Hematopoietic multipotent progenitor cell (in vitro differentiated cells): ENCODE data around the gene CC2D2A. TPM values are rescaled to one million over a fixed set of nuclear protein-coding genes. Genes with fewer than 3 reads are reported as not detected.
"Not testable (repeated sequence)": the region's sequence is repeated elsewhere in the genome, so short reads cannot be mapped to it uniquely, and the experiment has no call there.

Experiments
- DNase-seq, 3 donors: peaks; one replicate each; pipeline ENCODE4 v3.0.0-alpha.2; 2011 to 2015; ENCODE audit warnings: low read depth in 2 of 3, low spot score in 2 of 3
- total RNA-seq: library from RNA; depleted of rRNA; stranded (reverse); fragments of >200 nt; gene quantifications from one replicate; pipeline ENCODE4 v1.2.3, GENCODE V29; 2012

The CC2D2A gene
- total RNA-seq, 1 donor = 0.27 TPM

GRCh38 chr4:15513545-15513944, 43.9 kb downstream of the CC2D2A start:
- no peak for DNase-seq

- DNase-seq = no peak
Measured at GRCh38 chr4:15515106-15515505, 45.4 kb downstream of the CC2D2A start.

GRCh38 chr4:15516494-15516893, 46.8 kb downstream of the CC2D2A start:
- DNase-seq = no peak

- not testable (repeated sequence) for DNase-seq
Measured at GRCh38 chr4:15517681-15518080, 48.0 kb downstream of the CC2D2A start.

- DNase-seq = no peak
Measured at GRCh38 chr4:15521442-15522039, 51.9 kb downstream of the CC2D2A start.

- no peak for DNase-seq
Measured at GRCh38 chr4:15525080-15525479, 55.4 kb downstream of the CC2D2A start.

- DNase-seq = no peak
Measured at GRCh38 chr4:15526924-15527592, 57.4 kb downstream of the CC2D2A start.

GRCh38 chr4:15531792-15532191, 62.1 kb downstream of the CC2D2A start:
- DNase-seq = no peak

- no peak for DNase-seq
Measured at GRCh38 chr4:15533817-15534216, 64.1 kb downstream of the CC2D2A start.

- no peak for DNase-seq
Measured at GRCh38 chr4:15535599-15535998, 65.9 kb downstream of the CC2D2A start.

- DNase-seq = no peak
Measured at GRCh38 chr4:15536552-15537499, 67.1 kb downstream of the CC2D2A start.

- no peak for DNase-seq
Measured at GRCh38 chr4:15541941-15542340, 72.3 kb downstream of the CC2D2A start.

GRCh38 chr4:15542760-15543159, 73.1 kb downstream of the CC2D2A start:
- no peak for DNase-seq

- no peak for DNase-seq
Measured at GRCh38 chr4:15543537-15544247, 74.0 kb downstream of the CC2D2A start.

GRCh38 chr4:15544248-15544729, 74.6 kb downstream of the CC2D2A start:
- DNase-seq = no peak

- no peak for DNase-seq
Measured at GRCh38 chr4:15545371-15545770, 75.7 kb downstream of the CC2D2A start.

- DNase-seq = peak in 1 of 3 donors; percentile 18
Measured at GRCh38 chr4:15547392-15547791, 77.7 kb downstream of the CC2D2A start.

- DNase-seq = no peak
Measured at GRCh38 chr4:15550491-15550890, 80.8 kb downstream of the CC2D2A start.

GRCh38 chr4:15551740-15552446, 82.2 kb downstream of the CC2D2A start:
- DNase-seq = no peak
